Activated CD8-positive, alpha-beta memory T cell treated with anti-CD3 and anti-CD28 coated beads, Interleukin-2, amount 50 U/mL, for 4 hours (primary cell): ENCODE measurements around the gene CES3.
"Not testable (repeated sequence)": the region's sequence is repeated elsewhere in the genome, so short reads cannot be mapped to it uniquely, and the experiment has no call there.

ENCODE experiments used
- DNase-seq: peaks from one replicate; pipeline ENCODE4 v3.0.0-alpha.2; 2020

The CES3 gene

GRCh38 chr16:66947302-66948065, 13.6 kb upstream of the CES3 start:
- DNase-seq, result peak; percentile 86

- DNase-seq, result no peak
These were observed 12.8 kb upstream of the CES3 start for GRCh38 chr16:66948134-66948836.

GRCh38 chr16:66948837-66949225, 12.2 kb upstream of the CES3 start:
- no peak for DNase-seq

GRCh38 chr16:66949472-66949871, 11.6 kb upstream of the CES3 start:
- DNase-seq, result no peak

GRCh38 chr16:66950437-66950836, 10.6 kb upstream of the CES3 start:
- DNase-seq, result no peak

GRCh38 chr16:66950971-66951790, 9.9 kb upstream of the CES3 start:
- DNase-seq, result no peak

GRCh38 chr16:66952430-66953110, 8.5 kb upstream of the CES3 start:
- DNase-seq, result no peak

- no peak for DNase-seq
These were observed 7.5 kb upstream of the CES3 start for GRCh38 chr16:66953462-66954096.

GRCh38 chr16:66954097-66954659, 6.9 kb upstream of the CES3 start:
- DNase-seq, result peak; percentile 74

GRCh38 chr16:66955363-66956153, 5.5 kb upstream of the CES3 start:
- not testable (repeated sequence) for DNase-seq

- not testable (repeated sequence) for DNase-seq
These were observed 5.0 kb upstream of the CES3 start for GRCh38 chr16:66956154-66956457.

- no peak for DNase-seq
These were observed 2.0 kb upstream of the CES3 start for GRCh38 chr16:66958857-66959703.

GRCh38 chr16:66959704-66960161, 1.3 kb upstream of the CES3 start:
- no peak for DNase-seq

- DNase-seq, result no peak
These were observed 796 bp upstream of the CES3 start for GRCh38 chr16:66960270-66960669.

GRCh38 chr16:66961914-66962313, 848 bp downstream of the CES3 start:
- no peak for DNase-seq

- DNase-seq, result no peak
These were observed 3.0 kb downstream of the CES3 start for GRCh38 chr16:66964049-66964448.

GRCh38 chr16:66968847-66969246, 7.8 kb downstream of the CES3 start:
- DNase-seq, result no peak

- DNase-seq, result no peak
These were observed 10.0 kb downstream of the CES3 start for GRCh38 chr16:66970775-66971720.

- no peak for DNase-seq
These were observed 11.9 kb downstream of the CES3 start for GRCh38 chr16:66972983-66973382.
